HG03139 (cell line): Measurements from ENCODE around the gene AGBL4.
"Not testable (repeated sequence)": the region's sequence is repeated elsewhere in the genome, so short reads cannot be mapped to it uniquely, and the experiment has no call there.

Experiments used
- ATAC-seq: cut with Tn5 transposase; IDR thresholded peaks from one replicate; pipeline ENCODE4 v1.9.1; 2021; ENCODE audit not compliant: unreplicated experiment

AGBL4 gene

DNA sequence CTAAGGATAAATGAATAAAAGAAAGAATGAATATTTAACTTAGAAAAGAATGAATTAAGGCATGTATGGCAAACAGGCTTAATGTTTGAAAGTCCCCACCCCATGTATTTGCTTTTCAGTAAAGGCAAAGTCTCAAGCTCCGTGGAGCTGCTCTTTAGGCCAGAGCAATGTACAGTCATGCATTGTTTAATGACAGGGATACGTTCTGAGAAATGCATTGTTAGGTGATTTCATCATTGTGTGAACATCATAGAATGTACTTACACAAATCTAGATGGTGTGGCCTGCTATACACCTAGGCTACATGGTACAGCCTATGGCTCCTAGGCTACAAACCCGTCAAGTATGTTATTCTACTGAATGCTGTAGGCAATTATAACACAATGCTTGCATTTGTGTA is 1500.2 kb downstream of the AGBL4 start:
- no peak for ATAC-seq

- ATAC-seq = not testable (repeated sequence)
These were observed 1503.9 kb downstream of the AGBL4 start for GRCh38 chr1:48519896-48520295.

GRCh38 chr1:48506870-48507269 is 1516.9 kb downstream of the AGBL4 start:
- no peak for ATAC-seq

DNA sequence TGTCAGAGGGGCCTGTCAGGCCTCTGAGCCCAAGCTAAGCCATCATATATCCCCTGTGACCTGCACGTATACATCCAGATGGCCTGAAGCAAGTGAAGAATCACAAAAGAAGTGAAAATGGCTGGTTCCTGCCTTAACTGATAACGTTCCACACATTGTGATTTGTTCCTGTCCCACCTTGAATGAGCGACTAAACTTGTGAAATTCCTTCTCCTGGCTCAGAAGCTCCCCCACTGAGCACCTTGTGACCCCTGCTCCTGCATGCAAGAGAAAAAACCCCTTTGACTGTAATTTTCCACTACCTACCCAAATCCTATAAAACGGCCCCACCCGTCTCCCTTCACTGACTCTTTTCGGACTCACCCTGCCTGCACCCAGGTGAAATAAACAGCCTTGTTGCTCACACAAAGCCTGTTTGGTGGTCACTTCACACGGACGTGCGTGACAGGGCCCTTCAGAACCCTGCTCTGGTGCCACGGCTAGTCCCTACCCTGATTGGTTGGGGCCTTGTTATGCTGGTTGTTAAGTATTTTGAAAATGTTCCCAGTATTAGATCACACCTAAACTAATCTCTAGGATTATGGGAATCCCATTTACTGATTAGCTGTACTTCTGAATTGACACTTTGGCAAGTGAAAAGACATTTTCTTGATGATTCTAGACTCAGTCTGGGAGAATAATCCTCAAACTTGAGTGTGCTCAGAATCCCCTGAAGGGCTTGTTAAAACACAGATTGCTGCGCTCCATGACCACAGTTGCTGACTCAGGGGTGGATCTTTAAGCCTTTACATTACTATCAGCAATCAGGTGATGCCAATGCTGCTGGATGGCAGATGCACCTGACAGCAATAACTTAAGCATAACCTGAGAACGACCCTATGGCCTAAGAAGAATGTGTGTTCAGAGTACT is 1523.0 kb downstream of the AGBL4 start:
- no peak for ATAC-seq

DNA sequence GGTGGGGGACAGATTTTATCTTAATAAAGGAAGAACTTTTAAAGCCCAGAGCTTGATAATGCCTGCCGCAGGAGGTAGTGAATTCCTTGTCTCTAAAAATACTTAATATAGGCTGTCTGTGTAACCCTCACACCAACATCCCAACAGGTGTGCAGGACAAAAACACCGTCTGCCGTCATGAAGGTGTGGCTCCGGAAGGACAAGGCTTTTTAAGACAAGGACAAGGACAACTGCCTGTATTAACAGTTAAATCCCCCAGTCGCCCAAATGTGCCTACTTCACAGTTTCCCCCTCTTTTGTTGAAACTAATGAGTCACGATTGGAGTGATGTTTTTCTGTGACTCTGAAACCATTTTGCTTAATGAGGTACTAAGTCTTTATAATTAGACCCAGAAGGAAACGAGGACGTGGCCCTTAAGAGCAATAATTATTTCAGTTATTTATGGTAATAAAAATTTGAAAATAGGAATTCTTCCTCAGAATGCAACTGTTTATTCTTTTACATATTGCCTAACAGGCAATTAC is 1524.5 kb downstream of the AGBL4 start:
- ATAC-seq = no peak

DNA sequence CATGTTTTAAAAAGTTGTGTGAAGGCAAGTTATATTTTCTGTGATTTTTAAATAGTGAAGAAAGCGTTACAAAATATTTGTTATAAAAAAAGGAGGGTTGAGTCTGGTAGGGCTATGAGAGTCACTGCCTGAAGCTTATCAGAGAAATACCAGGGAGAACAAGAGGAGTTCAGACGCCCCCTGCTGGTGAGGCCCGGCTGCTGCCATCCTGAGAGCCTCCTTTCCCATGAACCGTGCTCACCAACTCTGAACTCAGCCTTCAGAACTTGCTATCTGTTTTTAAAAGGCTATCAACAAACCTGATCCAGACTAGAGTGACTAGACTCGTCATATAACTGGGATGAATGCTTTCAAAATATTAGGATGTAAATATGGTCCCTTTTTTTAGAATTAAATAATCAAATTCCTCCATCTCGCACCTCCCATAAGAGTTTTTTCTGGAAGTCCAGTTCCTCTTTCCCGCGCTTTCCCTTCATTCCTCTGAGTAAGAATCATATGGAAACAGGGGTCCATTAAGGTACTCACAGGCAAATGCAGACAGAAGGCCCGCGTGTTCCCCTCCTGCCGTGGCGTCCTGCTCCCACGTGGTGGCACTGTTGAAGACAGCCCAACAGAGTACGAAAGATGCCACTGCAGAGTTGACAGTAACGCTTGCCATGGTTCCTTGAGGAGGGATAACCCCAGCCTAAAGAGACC is 1525.5 kb downstream of the AGBL4 start:
- peak; percentile 88 for ATAC-seq

DNA sequence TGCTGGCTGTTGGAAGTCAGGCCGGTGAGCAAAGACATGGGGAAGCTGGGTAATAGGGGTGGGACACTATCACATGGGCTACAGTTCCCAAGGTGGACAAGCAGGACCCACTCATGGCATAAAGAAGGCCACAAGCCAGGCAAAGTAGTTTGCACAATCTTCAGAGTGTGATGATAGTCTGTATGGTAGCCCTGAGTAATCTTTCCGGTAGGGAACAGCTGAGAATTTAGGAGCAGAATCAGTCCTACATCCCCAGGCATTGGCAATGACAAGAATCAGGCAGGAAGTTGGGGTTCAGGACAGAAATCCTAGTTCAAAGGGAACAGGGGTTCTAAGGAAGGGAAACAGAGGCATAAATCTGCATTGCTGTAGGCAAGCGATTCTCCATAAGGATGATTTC is 1527.8 kb downstream of the AGBL4 start:
- ATAC-seq = no peak

DNA sequence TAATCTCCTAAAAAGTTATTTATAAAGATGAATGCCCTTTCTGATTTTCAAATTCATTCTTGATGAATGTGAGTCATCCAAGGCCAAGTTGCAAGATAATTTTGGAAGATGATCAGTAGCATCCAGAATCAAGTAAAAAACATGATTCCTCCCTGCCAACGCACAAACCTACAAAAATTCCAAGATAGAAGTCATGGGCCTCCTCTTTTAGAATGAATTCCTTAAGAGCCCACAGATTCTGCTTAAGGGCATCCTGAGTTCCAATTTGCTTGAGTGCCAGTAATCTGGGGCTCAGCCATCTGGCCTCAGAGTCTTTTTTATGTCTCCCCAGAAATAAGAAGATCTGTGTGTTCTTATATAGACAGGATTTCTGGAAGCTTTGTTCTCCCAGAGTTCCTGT is 1528.6 kb downstream of the AGBL4 start:
- ATAC-seq = no peak

DNA sequence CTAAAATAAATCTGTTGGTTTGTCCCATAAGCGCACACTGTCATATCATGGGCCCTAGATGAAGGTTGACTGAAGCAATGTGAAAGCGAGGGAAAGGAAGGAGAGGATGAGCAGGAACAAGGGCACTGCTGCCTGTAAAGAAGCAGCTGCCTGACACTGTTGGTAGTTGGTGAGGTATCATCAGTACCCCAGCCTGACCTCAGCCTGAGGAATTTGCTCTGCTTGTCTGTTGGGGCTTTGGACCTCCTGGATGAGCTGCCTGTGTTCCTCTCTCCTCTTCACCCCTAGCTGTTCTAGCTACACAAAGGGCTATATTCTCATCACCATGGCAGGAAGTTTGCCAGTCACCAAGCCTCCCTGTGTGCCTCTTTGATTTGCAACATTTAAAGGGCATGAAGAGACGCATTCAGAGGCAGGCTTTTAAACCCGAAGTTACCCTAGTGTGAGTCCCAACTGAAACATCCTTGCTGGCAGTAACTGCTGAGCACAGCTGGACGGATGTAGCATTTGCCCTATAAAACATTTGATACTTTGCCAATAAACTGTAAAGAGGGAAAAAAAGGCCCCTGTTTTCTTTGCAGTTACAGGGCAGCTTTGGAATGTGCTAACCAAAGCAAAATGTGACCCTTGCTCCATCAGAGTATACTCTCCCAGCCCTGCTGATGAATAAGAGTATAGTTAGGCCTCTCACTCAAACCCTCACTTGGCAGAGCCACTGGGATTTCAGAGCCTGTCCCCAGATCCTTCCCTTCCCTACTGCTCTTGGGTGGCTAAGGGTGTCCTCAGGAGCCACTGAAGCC is 1529.6 kb downstream of the AGBL4 start:
- no peak for ATAC-seq

DNA sequence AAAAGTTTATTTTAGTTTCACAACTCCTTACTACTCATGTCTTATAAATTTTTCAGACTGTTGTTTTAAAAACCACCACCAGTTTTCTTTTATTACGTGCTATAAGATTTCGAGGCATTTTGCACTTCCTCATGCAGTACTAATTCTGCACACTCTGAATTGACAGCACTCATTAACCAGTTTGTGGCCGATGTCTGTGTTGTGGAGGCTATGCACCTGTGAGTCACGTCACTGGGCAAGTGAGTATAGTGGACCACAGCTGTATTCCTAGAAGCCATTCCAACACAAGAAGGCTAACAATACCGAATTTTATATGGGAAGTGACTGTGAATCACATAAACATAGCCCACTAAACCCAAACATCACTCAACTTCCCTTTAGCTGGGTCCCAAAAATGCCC is 1530.7 kb downstream of the AGBL4 start:
- ATAC-seq = no peak

- no peak for ATAC-seq
These were observed 1531.4 kb downstream of the AGBL4 start for GRCh38 chr1:48492392-48492791.

GRCh38 chr1:48488721-48489120 is 1535.0 kb downstream of the AGBL4 start:
- ATAC-seq = no peak
